H9 (cell line): ENCODE data around the gene HCK. TPM values are rescaled to one million over a fixed set of nuclear protein-coding genes. Genes with fewer than 3 reads are reported as not detected.

Experiments
- DNase-seq: peaks from one replicate; pipeline ENCODE4 v3.0.0-alpha.2; 2017
- H2AFZ ChIP-seq: one replicate; pipeline ENCODE4 v1.6.1; 2013; ENCODE audit warnings: mild to moderate bottlenecking, low read length, control low read depth, moderate library complexity
- H2AK5ac ChIP-seq: 2 replicates; pipeline ENCODE4 v1.6.1; 2013; ENCODE audit warnings: low read length, control low read depth, mixed read lengths; ENCODE audit not compliant: insufficient read length
- H2BK120ac ChIP-seq: one replicate; pipeline ENCODE4 v1.6.1; 2013; ENCODE audit warnings: low read depth, mild to moderate bottlenecking, low read length, control low read depth, inconsistent platforms; ENCODE audit not compliant: poor library complexity, severe bottlenecking
- H2BK12ac ChIP-seq: 2 replicates; pipeline ENCODE4 v1.6.1; 2013; ENCODE audit warnings: low read length, control low read depth, mixed read lengths, low read depth; ENCODE audit not compliant: insufficient read length
- H2BK15ac ChIP-seq: 2 replicates; pipeline ENCODE4 v1.6.1; 2013; ENCODE audit warnings: low read depth, low read length, control low read depth
- H2BK20ac ChIP-seq: one replicate; pipeline ENCODE4 v1.6.1; 2013; ENCODE audit warnings: low read depth, mild to moderate bottlenecking, low read length, control low read depth, inconsistent platforms; ENCODE audit not compliant: poor library complexity, severe bottlenecking
- H2BK5ac ChIP-seq: 2 replicates; pipeline ENCODE4 v1.6.1; 2013; ENCODE audit warnings: low read length, control low read depth, mixed read lengths; ENCODE audit not compliant: insufficient read length
- H3K14ac ChIP-seq: 2 replicates; pipeline ENCODE4 v1.6.1; 2013; ENCODE audit warnings: low read length, control low read depth; ENCODE audit not compliant: insufficient read depth
- H3K18ac ChIP-seq: 2 replicates; pipeline ENCODE4 v1.6.1; 2013; ENCODE audit warnings: low read depth, mild to moderate bottlenecking, mixed read lengths, low read length, control low read depth; ENCODE audit not compliant: insufficient read length
- H3K23ac ChIP-seq: 2 replicates; pipeline ENCODE4 v1.6.1; 2013; ENCODE audit warnings: low read length, control low read depth, mixed read lengths, low read depth; ENCODE audit not compliant: insufficient read length
- H3K23me2 ChIP-seq: 2 replicates; pipeline ENCODE4 v1.6.1; 2013; ENCODE audit warnings: low read depth, mild to moderate bottlenecking, mixed read lengths, low read length, control low read depth; ENCODE audit not compliant: insufficient read length, poor library complexity, severe bottlenecking
- H3K27ac ChIP-seq: 2 replicates; pipeline ENCODE4 v1.5.1; 2013; ENCODE audit warnings: low read length, control low read depth, mixed read lengths, low read depth; ENCODE audit not compliant: insufficient read length
- H3K27me3 ChIP-seq: 2 replicates; pipeline ENCODE4 v1.6.1; 2013; ENCODE audit warnings: low read length, control low read depth, inconsistent platforms; ENCODE audit not compliant: insufficient read depth
- H3K4ac ChIP-seq: 2 replicates; pipeline ENCODE4 v1.6.1; 2013; ENCODE audit warnings: low read depth, mild to moderate bottlenecking, control low read depth, inconsistent platforms, low read length, moderate library complexity
- H3K4me1 ChIP-seq: 2 replicates; pipeline ENCODE4 v1.6.1; 2013; ENCODE audit warnings: low read length, control low read depth, inconsistent platforms; ENCODE audit not compliant: insufficient read depth
- H3K4me2 ChIP-seq: 2 replicates; pipeline ENCODE4 v1.6.1; 2013; ENCODE audit warnings: low read length, control low read depth, mixed read lengths; ENCODE audit not compliant: insufficient read length, insufficient read depth
- H3K56ac ChIP-seq: 2 replicates; pipeline ENCODE4 v1.6.1; 2013; ENCODE audit warnings: low read depth, mild to moderate bottlenecking, mixed read lengths, low read length, control low read depth; ENCODE audit not compliant: insufficient read length
- H3K79me1 ChIP-seq: 2 replicates; pipeline ENCODE4 v1.6.1; 2013; ENCODE audit warnings: low read depth, mild to moderate bottlenecking, moderate library complexity, low read length, control low read depth, inconsistent platforms; ENCODE audit not compliant: insufficient read depth, poor library complexity, severe bottlenecking
- H3K79me2 ChIP-seq: 2 replicates; pipeline ENCODE4 v1.6.1; 2013; ENCODE audit warnings: low read length, control low read depth, inconsistent platforms; ENCODE audit not compliant: insufficient read depth
- H3K9ac ChIP-seq: 2 replicates; pipeline ENCODE4 v1.6.1; 2013; ENCODE audit warnings: low read length, control low read depth, mixed read lengths; ENCODE audit not compliant: insufficient read length; ENCODE audit errors: extremely low read depth
- H3K9me3 ChIP-seq: one replicate; pipeline ENCODE4 v1.6.1; 2013; ENCODE audit warnings: low read depth, low read length, inconsistent platforms; ENCODE audit not compliant: control insufficient read depth
- H3T11ph ChIP-seq: one replicate; pipeline ENCODE4 v1.6.1; 2013; ENCODE audit warnings: mild to moderate bottlenecking, low read length, control low read depth, inconsistent platforms
- H4K20me1 ChIP-seq: one replicate; pipeline ENCODE4 v1.6.1; 2013; ENCODE audit not compliant: control insufficient read depth, insufficient read length, insufficient read depth
- H4K5ac ChIP-seq: 2 replicates; pipeline ENCODE4 v1.6.1; 2013; ENCODE audit warnings: low read depth, mild to moderate bottlenecking, mixed read lengths, low read length, control low read depth; ENCODE audit not compliant: insufficient read length
- H4K8ac ChIP-seq: replicated peaks from 2 replicates; pipeline ENCODE4 v1.6.1; 2013; ENCODE audit warnings: low read length, control low read depth, mixed read lengths, low read depth; ENCODE audit not compliant: insufficient read length
- H4K91ac ChIP-seq: 2 replicates; pipeline ENCODE4 v1.6.1; 2013; ENCODE audit warnings: low read depth, mild to moderate bottlenecking, moderate library complexity, mixed read lengths, low read length, control low read depth; ENCODE audit not compliant: insufficient read length
- H3K27ac Mint-ChIP-seq, 3 experiments: 2 replicates in 2 of 3; 3 replicates in 1 of 3; pipeline ENCODE4 v1.8.0; 2020 to 2021; ENCODE audit warnings: mixed read lengths in 3 of 3, mild to moderate bottlenecking in 1 of 3, moderate library complexity in 1 of 3
- H3K27me3 Mint-ChIP-seq: 2 replicates; pipeline ENCODE4 v1.8.0; 2021; ENCODE audit warnings: low read depth, mild to moderate bottlenecking, moderate library complexity, mixed read lengths
- H3K36me3 Mint-ChIP-seq, 3 experiments: 2 replicates in 2 of 3; 3 replicates in 1 of 3; pipeline ENCODE4 v1.8.0; 2020 to 2021; ENCODE audit warnings: low read depth in 3 of 3, mixed read lengths in 3 of 3; ENCODE audit not compliant: insufficient read depth in 1 of 3
- H3K4me1 Mint-ChIP-seq, 2 experiments: 2 replicates each; pipeline ENCODE4 v1.8.0; 2020; ENCODE audit warnings: mixed read lengths in 2 of 2
- H3K4me3 Mint-ChIP-seq, 2 experiments: 2 replicates in 1 of 2; 3 replicates in 1 of 2; pipeline ENCODE4 v1.8.0; 2020 to 2021; ENCODE audit warnings: mild to moderate bottlenecking in 2 of 2, mixed read lengths in 2 of 2, moderate library complexity in 1 of 2
- H3K9me3 Mint-ChIP-seq, 2 experiments: 2 replicates in 1 of 2; 3 replicates in 1 of 2; pipeline ENCODE4 v1.8.0; 2020; ENCODE audit warnings: mild to moderate bottlenecking in 2 of 2, mixed read lengths in 2 of 2, moderate library complexity in 1 of 2
- WGBS: extraction: QIAGEN DNeasy Blood & Tissue Kit; methylation state at CpG from one replicate; pipeline ENCODE4 v1.1.7; 2013; ENCODE audit warnings: missing lambda C conversion rate, low lambda C conversion rate, mixed read lengths; ENCODE audit not compliant: insufficient read length; ENCODE audit errors: extremely low coverage; 5-methylcytosine and 5-hydroxymethylcytosine counted together
- total RNA-seq: library from RNA; stranded (reverse); gene quantifications from 2 replicates; pipeline ENCODE4 v1.2.1, GENCODE V29; 2021
- TF ChIP-seq, protein P1 (sequence below): fragments of 200-600 bp; sonication (generic); conservative IDR thresholded peaks from 3 replicates; pipeline ENCODE4 v1.8.0; 2021; ENCODE audit warnings: antibody characterized with exemption, mild to moderate bottlenecking

Gene HCK
- total RNA-seq, 1 experiment from 2014 or later = 1.7 TPM

DNA sequence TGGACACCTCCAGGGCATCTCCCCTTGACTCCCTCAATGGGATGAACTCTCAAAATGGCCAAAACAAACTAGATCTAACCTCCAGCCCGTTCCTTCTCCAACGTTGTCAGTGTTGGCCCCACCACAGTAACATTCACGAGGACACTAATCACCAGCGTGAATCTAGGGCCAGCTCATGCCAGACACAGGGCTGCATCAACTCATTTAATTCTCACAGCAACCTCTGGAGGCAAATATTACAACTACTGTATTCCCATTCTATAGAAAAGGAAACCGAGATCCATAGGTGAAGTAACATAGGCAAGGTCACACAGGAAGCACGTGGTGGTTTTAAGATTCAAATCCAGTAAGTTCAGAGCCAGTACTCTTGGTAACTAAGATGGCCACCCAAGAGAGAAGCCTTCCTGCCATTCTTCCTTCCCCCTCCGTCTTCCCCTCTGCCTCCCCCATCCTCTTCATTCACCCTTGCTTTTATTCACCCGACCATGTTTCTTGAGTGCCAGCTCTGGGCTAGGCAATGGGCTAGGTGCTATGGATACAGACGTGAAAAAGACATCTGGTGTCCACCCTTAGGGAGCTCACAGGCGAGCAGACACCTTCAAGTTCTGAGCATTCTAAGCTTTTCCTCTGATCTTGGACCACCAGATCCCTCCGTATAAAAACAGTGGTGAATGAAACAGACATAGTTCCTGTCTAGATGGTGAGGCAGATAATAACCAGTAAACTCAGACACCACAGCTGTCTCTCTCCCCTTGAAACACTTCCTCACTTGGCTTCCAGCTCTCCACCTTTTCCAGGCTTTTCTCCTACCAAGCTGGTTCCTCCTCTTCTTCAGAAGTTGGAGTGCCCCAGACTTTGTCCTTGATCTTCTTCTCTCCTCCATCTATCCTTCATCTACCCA lies 32.2 kb upstream of the HCK start:
- no peak overlapping the region for H4K5ac ChIP-seq
- no peaks in the 10 kb centered on the region for H3K79me1 ChIP-seq
- peak overlapping the region; percentile 45 for H3K4me2 ChIP-seq
- no peak overlapping the region for H3K18ac ChIP-seq
- H4K8ac ChIP-seq = no peak overlapping the region
- H3K9me3 ChIP-seq = no peaks in the 10 kb centered on the region
- no peak overlapping the region for H2AK5ac ChIP-seq
- H2AFZ ChIP-seq = no peak overlapping the region
- no peak overlapping the region for H3K9ac ChIP-seq
- no peak overlapping the region for H2BK15ac ChIP-seq
- H2BK5ac ChIP-seq = no peak overlapping the region
- H2BK12ac ChIP-seq = no peak overlapping the region
- H3K79me2 ChIP-seq = no peaks in the 10 kb centered on the region
- Mint-ChIP-seq H3K36me3 (peaks cover 0 to 6% (median 5%) of the 10 kb centered on the region in 3 experiments; a peak in 4 of 7 replicates), H3K27ac (peak overlapping the region in 1 of 3 experiments; percentile 27; a peak in 2 of 7 replicates), H3K27me3 (peaks cover 42% of the 10 kb centered on the region), H3K4me1 (peaks cover 36% of the 10 kb centered on the region in 2 experiments), H3K9me3 (no peaks in the 10 kb centered on the region), H3K4me3 (peak overlapping the region; percentile 69 to 91)
- no peak overlapping the region for H4K91ac ChIP-seq
- no peak overlapping the region for H3K27ac ChIP-seq
- H3K23ac ChIP-seq = no peak overlapping the region
- no peaks in the 10 kb centered on the region for H4K20me1 ChIP-seq
- peaks cover 7% of the 10 kb centered on the region for H3K23me2 ChIP-seq
- no peaks in the 10 kb centered on the region for H3K27me3 ChIP-seq
- no peak overlapping the region for H3K4ac ChIP-seq
- WGBS = no CpG with 5 or more reads among the region's 11 CpGs
- H2BK120ac ChIP-seq = no peak overlapping the region
- no peak overlapping the region for H2BK20ac ChIP-seq
- TF ChIP-seq, protein P1, sequence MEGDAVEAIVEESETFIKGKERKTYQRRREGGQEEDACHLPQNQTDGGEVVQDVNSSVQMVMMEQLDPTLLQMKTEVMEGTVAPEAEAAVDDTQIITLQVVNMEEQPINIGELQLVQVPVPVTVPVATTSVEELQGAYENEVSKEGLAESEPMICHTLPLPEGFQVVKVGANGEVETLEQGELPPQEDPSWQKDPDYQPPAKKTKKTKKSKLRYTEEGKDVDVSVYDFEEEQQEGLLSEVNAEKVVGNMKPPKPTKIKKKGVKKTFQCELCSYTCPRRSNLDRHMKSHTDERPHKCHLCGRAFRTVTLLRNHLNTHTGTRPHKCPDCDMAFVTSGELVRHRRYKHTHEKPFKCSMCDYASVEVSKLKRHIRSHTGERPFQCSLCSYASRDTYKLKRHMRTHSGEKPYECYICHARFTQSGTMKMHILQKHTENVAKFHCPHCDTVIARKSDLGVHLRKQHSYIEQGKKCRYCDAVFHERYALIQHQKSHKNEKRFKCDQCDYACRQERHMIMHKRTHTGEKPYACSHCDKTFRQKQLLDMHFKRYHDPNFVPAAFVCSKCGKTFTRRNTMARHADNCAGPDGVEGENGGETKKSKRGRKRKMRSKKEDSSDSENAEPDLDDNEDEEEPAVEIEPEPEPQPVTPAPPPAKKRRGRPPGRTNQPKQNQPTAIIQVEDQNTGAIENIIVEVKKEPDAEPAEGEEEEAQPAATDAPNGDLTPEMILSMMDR = no peak
- peaks cover 2% of the 10 kb centered on the region; the same call in 1 of the 2 replicates for H3K4me1 ChIP-seq
- H3K14ac ChIP-seq = no peak overlapping the region
- no peak for DNase-seq
- no peak overlapping the region for H3K56ac ChIP-seq
- no peak overlapping the region for H3T11ph ChIP-seq
